ENCODE measurements around the gene SGTB. TPM values are rescaled to one million over a fixed set of nuclear protein-coding genes. Genes with fewer than 3 reads are reported as not detected.

SGTB gene
- total RNA-seq, 6 experiments from 2014 or later, result 1.9 to 5.0 (median 3.9) TPM

DNA sequence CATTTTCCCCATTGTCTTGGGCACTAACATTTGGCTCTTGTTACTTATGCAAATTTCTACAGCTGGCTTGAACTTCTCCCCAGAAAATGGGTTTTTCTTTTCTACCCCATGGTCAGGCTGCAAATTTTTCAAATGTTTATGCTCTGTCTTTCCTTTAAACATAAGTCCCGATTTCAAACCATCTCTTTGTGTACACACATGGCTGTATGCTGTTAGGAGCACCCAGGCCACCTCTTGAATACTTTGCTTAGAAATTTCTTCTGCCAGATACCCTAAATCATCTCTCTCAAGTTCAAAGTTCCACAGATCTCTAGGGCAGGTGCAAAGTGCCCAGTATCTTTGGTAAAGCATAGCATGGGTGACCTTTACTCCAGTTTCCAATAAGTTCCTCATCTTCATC lies 45.7 kb upstream of the SGTB start:
- 100% methylated on average over 1 of the region's 1 CpG for WGBS (ENCODE audit: insufficient coverage, low coverage, low lambda C conversion rate, missing lambda C conversion rate)
- intact Hi-C loops (cut with DNase I), result no loop called here
- peaks cover 0 to 7% (median 3%) of the 10 kb centered on the region in 4 donors for H3K4me1 ChIP-seq
- no peaks in the 10 kb centered on the region for H3K27me3 ChIP-seq
- DNase-seq (no peak), ATAC-seq (no peak)
- TF ChIP-seq, protein P1, sequence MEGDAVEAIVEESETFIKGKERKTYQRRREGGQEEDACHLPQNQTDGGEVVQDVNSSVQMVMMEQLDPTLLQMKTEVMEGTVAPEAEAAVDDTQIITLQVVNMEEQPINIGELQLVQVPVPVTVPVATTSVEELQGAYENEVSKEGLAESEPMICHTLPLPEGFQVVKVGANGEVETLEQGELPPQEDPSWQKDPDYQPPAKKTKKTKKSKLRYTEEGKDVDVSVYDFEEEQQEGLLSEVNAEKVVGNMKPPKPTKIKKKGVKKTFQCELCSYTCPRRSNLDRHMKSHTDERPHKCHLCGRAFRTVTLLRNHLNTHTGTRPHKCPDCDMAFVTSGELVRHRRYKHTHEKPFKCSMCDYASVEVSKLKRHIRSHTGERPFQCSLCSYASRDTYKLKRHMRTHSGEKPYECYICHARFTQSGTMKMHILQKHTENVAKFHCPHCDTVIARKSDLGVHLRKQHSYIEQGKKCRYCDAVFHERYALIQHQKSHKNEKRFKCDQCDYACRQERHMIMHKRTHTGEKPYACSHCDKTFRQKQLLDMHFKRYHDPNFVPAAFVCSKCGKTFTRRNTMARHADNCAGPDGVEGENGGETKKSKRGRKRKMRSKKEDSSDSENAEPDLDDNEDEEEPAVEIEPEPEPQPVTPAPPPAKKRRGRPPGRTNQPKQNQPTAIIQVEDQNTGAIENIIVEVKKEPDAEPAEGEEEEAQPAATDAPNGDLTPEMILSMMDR (IDR thresholded peaks at IDR 0.05), result no peak
- TF ChIP-seq POLR2A (IDR thresholded peaks at IDR 0.05), result no peak
- H3K27ac ChIP-seq, result no peak overlapping the region
- H3K9me3 ChIP-seq, result no peaks in the 10 kb centered on the region
- H3K4me3 ChIP-seq, result no peak overlapping the region
- H3K36me3 ChIP-seq, result no peaks in the 10 kb centered on the region

DNA sequence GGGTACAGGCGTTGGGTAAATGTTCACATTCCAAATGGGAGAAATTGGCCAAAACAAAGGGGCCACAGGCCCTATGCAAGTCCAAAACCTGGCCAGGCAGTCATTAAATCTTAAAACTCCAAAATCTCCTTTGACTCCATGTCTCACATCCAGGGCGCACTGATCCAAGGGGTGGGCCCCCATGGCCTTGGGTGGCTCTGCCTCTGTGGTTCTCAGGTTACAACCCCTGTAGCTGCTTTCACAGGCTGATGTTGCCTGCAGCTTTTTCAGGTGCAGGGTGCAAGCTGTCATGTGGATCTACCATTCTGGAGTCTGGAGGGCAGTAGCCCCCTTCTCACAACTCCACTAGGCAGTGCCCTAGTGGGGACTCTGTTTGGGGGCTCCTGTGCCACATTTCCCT lies 44.9 kb upstream of the SGTB start:
- Histone ChIP-seq H3K27ac (no peak overlapping the region), H3K4me3 (no peak overlapping the region), H3K9me3 (no peaks in the 10 kb centered on the region), H3K36me3 (no peaks in the 10 kb centered on the region), H3K27me3 (no peaks in the 10 kb centered on the region), H3K4me1 (peaks cover 0 to 7% (median 3%) of the 10 kb centered on the region in 4 donors)
- DNase-seq, result no peak
- intact Hi-C loops (cut with DNase I), result no loop called here
- no peak for ATAC-seq
- whole genome bisulfite sequencing (ENCODE audit: insufficient coverage, low coverage, low lambda C conversion rate, missing lambda C conversion rate), result 100% methylated on average over 1 of the region's 2 CpGs
- TF ChIP-seq, protein P1 (IDR thresholded peaks at IDR 0.05), result no peak
- no peak for TF ChIP-seq POLR2A (IDR thresholded peaks at IDR 0.05)

DNA sequence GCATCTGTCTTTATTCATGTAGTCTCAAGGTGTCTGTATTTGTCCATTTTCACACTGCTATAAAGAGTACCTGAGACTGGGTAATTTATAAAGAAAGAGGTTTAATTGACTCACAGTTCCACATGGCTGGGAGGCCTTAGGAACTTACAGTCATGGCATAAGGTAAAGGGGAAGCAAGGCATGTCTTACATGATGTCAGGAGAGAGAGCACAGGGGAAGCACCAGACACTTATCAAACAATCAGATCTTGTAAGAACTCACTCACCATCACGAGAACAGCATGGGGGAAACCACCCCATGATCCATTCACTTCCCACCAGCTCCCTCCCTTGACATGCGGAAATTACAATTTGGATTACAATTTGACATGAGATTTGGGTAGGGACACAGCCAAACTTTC lies 44.3 kb upstream of the SGTB start:
- peaks cover 0 to 9% (median 3%) of the 10 kb centered on the region in 4 donors for H3K4me1 ChIP-seq
- H3K36me3 ChIP-seq, result no peaks in the 10 kb centered on the region
- TF ChIP-seq, protein P1 (IDR thresholded peaks at IDR 0.05), result no peak
- TF ChIP-seq POLR2A (IDR thresholded peaks at IDR 0.05), result no peak
- ATAC-seq (no peak), DNase-seq (no peak)
- no peak overlapping the region for H3K27ac ChIP-seq
- H3K27me3 ChIP-seq, result no peaks in the 10 kb centered on the region
- intact Hi-C loops (cut with DNase I), result no loop called here
- 40% methylated on average over 1 of the region's 2 CpGs for WGBS (ENCODE audit: insufficient coverage, low coverage, low lambda C conversion rate, missing lambda C conversion rate)
- no peaks in the 10 kb centered on the region for H3K9me3 ChIP-seq
- H3K4me3 ChIP-seq, result no peak overlapping the region

DNA sequence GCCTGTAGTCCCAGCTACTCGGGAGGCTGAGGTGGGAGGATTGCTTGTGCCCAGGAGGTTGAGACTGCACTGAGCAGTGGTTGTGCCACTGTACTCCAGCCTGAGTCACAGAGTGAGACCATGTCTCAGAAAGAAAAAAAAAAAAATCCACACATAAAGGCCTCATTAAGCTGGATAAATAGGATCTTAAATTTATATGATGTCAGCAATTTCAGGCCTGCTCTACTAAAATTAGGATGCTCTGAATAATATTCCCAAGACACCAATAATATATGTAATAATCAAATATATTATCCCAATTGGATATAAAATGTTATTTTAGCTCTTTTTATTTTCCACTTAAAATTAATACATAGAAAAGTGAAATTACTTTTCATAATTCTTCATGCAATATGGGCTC lies 43.7 kb upstream of the SGTB start:
- peaks cover 0 to 13% (median 5%) of the 10 kb centered on the region in 4 donors for H3K4me1 ChIP-seq
- H3K27ac ChIP-seq, result no peak overlapping the region
- no peaks in the 10 kb centered on the region for H3K9me3 ChIP-seq
- no peak for DNase-seq
- no peak for ATAC-seq
- 80% methylated on average over 1 of the region's 1 CpG for WGBS (ENCODE audit: insufficient coverage, low coverage, low lambda C conversion rate, missing lambda C conversion rate)
- no peaks in the 10 kb centered on the region for H3K36me3 ChIP-seq
- TF ChIP-seq, protein P1 (IDR thresholded peaks at IDR 0.05), result no peak
- no peak for TF ChIP-seq POLR2A (IDR thresholded peaks at IDR 0.05)
- H3K27me3 ChIP-seq, result no peaks in the 10 kb centered on the region
- intact Hi-C loops (cut with DNase I), result no loop called here
- no peak overlapping the region for H3K4me3 ChIP-seq

DNA sequence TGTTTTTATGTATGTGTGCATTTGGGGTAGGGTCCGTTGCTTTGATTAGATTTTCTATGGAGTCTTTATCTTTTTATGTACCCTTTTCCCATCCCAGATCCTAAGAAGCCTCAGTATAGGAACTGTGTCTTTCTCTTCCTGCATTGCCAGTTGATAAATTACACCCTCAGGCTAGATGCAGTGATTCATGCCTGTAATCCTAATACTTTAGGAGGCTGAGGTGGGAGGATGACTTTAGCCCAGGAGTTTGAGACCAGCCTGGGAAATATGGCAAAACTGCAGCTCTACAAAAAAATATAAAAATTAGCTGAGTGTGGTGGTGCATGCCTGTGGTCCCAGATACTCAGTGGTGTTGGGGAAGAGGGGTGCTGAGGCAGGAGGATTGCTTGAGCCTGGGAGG lies 40.3 kb upstream of the SGTB start:
- intact Hi-C loops (cut with DNase I), result no loop called here
- Histone ChIP-seq H3K27me3 (no peaks in the 10 kb centered on the region), H3K36me3 (peaks cover 0 to 4% (median 2%) of the 10 kb centered on the region in 4 donors), H3K27ac (no peak overlapping the region), H3K4me1 (peaks cover 0 to 10% (median 3%) of the 10 kb centered on the region in 4 donors), H3K4me3 (no peak overlapping the region), H3K9me3 (no peaks in the 10 kb centered on the region)
- 100% methylated on average over 1 of the region's 1 CpG for WGBS (ENCODE audit: insufficient coverage, low coverage, low lambda C conversion rate, missing lambda C conversion rate)
- ATAC-seq (no peak), DNase-seq (no peak)
- TF ChIP-seq POLR2A (IDR thresholded peaks at IDR 0.05), result no peak
- TF ChIP-seq, protein P1 (IDR thresholded peaks at IDR 0.05), result no peak

Measured in right lobe of liver (tissue), 6 donors.